ENCODE data around the gene MSLN.

Gene MSLN

GRCh38 chr16:813916-814412 lies 53.4 kb downstream of the MSLN start:
- DNase-seq = no peak

- DNase-seq = no peak
Observed at GRCh38 chr16:814974-815373, 54.4 kb downstream of the MSLN start.

DNA sequence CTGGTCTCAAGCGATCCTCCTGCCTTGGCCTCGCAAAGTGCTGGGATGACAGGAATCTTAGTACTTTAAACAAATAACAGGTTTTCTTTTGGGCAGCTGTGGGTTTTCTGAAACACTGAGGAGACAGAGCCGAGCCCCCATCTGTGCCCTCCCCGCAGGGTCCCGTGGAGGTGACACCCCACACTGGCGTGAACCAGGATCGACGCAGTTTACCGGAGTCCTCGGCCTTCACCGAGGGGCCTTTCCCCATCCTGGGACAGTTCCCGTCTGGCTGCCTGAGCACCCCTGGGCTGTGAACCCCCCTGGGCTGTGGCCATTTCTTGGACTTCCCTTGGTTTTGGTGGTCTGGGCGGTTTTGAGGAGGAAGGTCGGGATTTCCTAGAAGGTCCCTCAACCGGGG lies 55.3 kb downstream of the MSLN start:
- no peak for DNase-seq

DNA sequence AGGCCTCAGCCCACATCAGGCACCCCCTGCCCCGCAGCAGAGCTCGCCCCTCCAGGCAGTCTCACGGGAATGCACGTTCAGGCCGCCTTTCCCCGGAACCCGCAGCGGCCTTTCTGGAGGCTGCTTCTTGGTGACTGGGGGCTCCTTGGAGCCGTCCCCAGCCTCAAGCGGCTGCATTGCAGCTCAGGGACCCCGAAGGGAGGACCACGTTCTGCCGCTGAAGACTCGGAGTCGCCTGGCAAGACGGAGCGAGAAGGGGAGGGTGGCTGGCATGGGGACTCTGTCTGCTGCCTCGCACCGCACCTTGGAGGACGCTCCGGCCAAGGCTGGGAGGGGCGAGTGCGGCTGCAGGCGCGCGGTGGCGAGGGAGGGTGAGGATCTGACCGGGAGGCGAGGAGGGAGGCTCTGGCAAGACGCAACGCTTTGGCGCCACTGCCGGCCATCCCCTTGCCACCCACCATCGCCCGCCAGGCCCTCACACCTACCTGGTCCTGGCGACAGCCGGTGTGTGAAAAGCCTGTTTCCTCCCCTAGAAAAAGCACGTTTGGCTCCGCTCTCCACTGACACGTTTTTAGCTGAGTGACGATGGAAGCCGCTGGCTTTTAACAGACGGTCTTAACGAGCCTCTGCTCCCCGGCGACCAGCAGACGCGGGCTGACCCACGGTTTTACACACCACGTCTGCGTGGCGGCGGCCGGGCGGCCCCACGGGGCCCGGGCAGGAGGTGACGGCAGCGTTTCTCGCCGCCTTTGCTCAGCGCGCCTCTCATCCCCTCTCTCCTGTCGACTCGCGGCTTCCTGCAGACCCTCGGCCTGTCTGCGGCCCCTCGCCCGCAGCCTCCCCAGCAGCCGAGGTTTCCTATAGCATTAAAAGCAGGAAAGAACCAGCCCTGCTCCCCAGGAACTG lies 56.7 kb downstream of the MSLN start:
- no peak for DNase-seq

DNA sequence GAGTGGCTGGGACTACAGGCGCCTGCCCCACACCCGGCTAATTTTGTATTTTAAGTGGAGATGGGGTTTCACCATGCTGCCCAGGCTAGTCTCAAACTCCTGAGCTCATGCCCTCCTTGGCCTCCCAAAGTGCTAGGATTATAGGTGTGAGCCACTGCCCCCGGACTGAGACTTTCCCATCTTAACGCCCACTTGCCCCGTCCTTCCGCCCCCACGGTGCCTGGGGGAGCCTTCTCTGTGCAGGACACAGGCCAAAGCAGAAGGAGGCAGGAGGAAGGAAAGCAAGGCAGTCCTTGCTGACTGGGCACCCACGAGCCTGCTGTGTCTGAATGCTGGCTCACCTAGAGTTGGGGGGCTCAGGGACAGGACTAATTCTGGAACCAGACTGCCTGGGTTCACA lies 57.6 kb downstream of the MSLN start:
- DNase-seq = no peak
